ENCODE results near the gene PSMB5.

- no peak for TF ChIP-seq EZH2 (conservative IDR thresholded peaks at IDR 0.05; ENCODE audit: low read depth, low read length)
- TF ChIP-seq KLF11 (CRISPR knock-in tag; IDR thresholded peaks at IDR 0.05): no peak
- no peak for TF ChIP-seq GFI1 (CRISPR knock-in tag; IDR thresholded peaks at IDR 0.05; ENCODE audit: borderline replicate concordance)
- TF ChIP-seq ZNF678 (CRISPR knock-in tag; IDR thresholded peaks at IDR 0.05): no peak
- no peak for TF ChIP-seq POLR2A (IDR thresholded peaks at IDR 0.05; ENCODE audit: insufficient read depth in 1 of 2, low read depth in 2 of 2, low read length in 2 of 2)
Measured at GRCh38 chr14:23052182-23052623, 17.5 kb upstream of the PSMB5 start.
